Transverse colon (tissue), 4 donors: ENCODE data around the gene GPC6.

Source experiments
- EP300 ChIP-seq: sonication (generic); formaldehyde crosslinking; IDR thresholded peaks from one replicate; pipeline ENCODE4 v1.6.1; 2017; ENCODE audit warnings: antibody characterized with exemption, low read depth
- POLR2AphosphoS5 ChIP-seq, 3 donors: sonication (generic); formaldehyde crosslinking; IDR thresholded peaks; one replicate each; pipeline ENCODE4 v1.6.1; 2016; ENCODE audit warnings: antibody characterized with exemption in 3 of 3
- TF ChIP-seq, protein P1 (sequence below), 5 experiments: fragments of 200-600 bp in 3 of 5; fragments of 450-650 bp in 2 of 5; sonication (generic) in 3 of 5; IDR thresholded peaks; 1 replicate in 2 of 5; 2 replicates in 3 of 5; pipeline ENCODE4 v1.5.1; 2016 to 2017; ENCODE audit warnings: antibody characterized with exemption in 5 of 5, inconsistent platforms in 3 of 5, mild to moderate bottlenecking in 2 of 5, moderate library complexity in 1 of 5

GRCh38 chr13:93753639-93754038 is 527.0 kb downstream of the GPC6 start:
- TF ChIP-seq POLR2AphosphoS5 (IDR thresholded peaks at IDR 0.05) (no peak), EP300 (no peak)
- TF ChIP-seq, protein P1, sequence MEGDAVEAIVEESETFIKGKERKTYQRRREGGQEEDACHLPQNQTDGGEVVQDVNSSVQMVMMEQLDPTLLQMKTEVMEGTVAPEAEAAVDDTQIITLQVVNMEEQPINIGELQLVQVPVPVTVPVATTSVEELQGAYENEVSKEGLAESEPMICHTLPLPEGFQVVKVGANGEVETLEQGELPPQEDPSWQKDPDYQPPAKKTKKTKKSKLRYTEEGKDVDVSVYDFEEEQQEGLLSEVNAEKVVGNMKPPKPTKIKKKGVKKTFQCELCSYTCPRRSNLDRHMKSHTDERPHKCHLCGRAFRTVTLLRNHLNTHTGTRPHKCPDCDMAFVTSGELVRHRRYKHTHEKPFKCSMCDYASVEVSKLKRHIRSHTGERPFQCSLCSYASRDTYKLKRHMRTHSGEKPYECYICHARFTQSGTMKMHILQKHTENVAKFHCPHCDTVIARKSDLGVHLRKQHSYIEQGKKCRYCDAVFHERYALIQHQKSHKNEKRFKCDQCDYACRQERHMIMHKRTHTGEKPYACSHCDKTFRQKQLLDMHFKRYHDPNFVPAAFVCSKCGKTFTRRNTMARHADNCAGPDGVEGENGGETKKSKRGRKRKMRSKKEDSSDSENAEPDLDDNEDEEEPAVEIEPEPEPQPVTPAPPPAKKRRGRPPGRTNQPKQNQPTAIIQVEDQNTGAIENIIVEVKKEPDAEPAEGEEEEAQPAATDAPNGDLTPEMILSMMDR (IDR thresholded peaks at IDR 0.05): no peak
